CD4-positive, alpha-beta T cell treated with Interleukin-15 for 1 hour (primary cell): Measurements from ENCODE around the gene GOLGA6D.
"Not testable (repeated sequence)": the region's sequence is repeated elsewhere in the genome, so short reads cannot be mapped to it uniquely, and the experiment has no call there.

Source experiments
- DNase-seq: peaks from one replicate; pipeline ENCODE4 v3.0.0-alpha.2; 2020

The GOLGA6D gene

DNA sequence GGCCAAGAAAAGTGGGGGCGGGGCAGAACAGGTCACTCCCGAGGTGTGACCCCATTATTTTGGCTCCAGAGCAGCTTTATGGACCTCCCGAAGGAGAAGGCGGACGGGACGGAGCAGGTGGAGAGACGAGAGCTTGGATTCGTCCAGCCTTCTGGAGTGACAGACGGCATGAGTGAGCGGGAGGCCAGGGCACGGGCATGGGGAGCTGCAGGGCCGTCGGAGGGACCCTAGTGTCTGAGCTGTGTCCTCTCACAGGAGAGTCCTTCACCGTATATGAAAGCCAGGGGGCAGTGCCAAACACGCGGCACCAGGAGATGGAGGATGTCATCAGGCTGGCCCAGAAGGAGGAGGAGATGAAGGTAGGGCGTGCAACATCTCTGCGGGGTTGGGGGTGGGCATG, 11.0 kb downstream of the GOLGA6D start:
- not testable (repeated sequence) for DNase-seq

GRCh38 chr15:75298541-75299310, 16.1 kb downstream of the GOLGA6D start:
- DNase-seq, result not testable (repeated sequence)

- DNase-seq, result peak; percentile 47
These were observed 16.7 kb downstream of the GOLGA6D start for GRCh38 chr15:75299311-75299688.

DNA sequence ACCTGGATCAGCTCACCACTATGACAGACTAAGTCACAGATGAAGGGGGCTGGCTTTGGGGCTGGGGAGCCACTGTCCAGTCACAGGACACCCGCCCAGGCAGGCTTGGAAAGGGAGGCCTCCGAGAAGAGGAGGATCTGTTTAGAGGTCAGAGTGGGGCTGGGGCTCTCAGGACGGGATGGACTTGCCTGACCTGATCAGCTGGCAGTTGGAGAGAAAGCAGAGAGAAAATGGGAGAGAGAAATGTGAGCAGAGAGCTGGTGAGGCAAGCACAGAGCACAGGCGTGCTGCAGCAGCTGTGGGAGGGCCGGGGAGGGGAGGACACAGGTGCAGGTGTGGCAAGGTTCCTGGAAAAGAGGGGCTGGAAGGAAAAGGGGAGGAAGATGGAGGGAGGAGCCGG, 17.4 kb downstream of the GOLGA6D start:
- not testable (repeated sequence) for DNase-seq

DNA sequence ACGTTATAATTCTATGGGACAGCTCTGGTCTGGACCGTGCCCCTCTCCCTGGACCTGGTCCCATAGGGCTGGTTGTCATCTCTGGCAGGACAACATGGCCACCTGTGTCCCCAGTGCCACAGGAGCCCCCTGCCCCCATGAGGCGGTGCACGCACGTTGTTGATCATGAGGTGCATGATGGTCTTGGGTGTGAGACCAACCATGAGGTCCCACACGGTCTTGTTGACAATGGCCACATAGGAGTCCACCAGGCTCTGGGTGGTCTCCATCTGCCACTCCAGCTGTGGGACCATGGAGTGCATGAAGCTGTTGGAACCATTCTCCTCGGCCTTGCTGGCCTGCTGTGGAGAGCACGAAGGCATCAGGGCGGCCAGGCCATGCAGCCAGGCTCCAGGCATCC, 19.7 kb downstream of the GOLGA6D start:
- no peak for DNase-seq

GRCh38 chr15:75302753-75303152, 20.1 kb downstream of the GOLGA6D start:
- DNase-seq, result not testable (repeated sequence)

DNA sequence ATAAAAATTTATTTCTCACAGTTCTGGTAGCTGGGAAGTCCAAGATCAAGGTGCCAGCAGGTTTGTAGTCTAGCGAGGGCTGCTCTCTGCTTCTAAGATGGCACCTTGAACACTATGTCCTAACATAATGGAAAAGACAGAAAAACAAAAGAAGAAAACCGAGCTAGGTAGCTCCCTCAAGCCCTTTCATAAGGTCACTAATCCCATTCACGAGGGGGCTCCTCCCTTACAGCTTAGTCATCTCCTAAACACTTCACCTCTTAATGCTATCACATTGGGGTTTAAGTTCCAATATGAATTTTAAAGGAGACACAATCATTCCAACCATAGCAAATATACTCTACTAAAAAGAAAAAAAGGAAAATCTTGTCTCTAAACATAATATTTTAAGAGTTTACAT, 23.6 kb downstream of the GOLGA6D start:
- DNase-seq, result no peak

DNA sequence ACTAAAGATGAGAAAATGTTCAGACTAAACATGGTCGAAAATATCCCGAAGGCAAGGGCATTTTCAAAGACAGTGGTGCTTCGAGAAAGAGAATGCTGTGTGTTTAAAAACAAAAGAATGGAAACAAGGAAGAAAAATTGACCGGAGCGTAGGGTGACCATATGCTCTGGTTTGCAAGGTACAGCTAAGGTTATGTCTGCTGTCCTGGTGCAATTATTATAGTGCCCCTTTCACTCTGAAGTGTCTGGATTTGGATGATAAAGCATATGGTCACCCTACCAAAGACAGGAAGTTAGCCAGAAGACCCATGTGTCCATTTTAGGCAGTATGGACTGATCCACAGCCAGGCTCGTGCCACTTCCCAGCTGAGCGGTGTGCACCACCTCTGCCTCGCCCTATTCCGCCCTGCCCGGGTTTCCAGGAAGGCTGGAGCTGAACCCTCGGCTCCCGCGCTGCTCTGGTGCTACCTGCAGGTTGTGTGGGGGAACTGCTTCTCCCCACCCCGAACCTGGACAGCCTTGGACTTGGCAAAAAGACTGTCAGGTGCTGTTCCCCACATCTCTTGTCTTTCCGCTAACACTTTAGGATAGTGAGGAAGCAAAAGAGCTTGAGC, 25.2 kb downstream of the GOLGA6D start:
- no peak for DNase-seq

GRCh38 chr15:75309711-75310110, 27.1 kb downstream of the GOLGA6D start:
- no peak for DNase-seq

- DNase-seq, result not testable (repeated sequence)
These were observed 29.9 kb downstream of the GOLGA6D start for GRCh38 chr15:75312548-75312947.

DNA sequence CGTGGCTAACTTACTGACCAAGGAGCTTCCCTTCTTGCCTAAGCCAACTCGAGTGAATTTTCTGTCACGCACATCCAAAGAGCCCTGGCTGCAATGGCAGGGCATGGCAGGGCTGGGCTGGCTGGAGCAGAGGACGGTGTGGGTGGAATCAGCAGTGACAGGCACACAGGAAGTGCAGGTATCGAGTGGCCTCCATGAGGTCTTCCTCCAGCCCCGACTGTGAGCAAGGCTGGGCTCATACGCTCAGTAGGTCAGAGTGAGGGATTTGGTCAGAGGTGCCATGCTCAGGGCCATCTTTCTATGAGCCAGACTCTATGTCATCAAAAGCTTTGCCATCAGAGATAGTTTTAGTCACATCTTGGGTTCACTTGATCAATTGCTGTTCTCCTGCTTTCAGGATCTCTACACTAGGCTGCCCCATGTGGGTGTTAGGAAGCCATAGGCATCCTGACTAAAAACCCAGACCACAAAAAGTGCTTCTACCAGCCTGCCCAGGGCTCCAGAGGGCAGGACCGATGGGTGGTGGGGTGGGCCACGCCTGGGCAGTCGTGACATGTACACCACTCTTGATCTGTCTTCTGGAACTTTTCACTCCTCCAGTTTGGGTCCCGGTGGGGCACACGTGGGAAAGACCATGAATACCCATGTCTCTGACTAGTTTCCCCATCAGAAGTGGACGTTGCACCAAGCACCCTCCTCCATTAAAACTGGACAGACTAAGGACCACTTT, 30.6 kb downstream of the GOLGA6D start:
- no peak for DNase-seq

- DNase-seq, result no peak
These were observed 32.1 kb downstream of the GOLGA6D start for GRCh38 chr15:75314552-75315290.

DNA sequence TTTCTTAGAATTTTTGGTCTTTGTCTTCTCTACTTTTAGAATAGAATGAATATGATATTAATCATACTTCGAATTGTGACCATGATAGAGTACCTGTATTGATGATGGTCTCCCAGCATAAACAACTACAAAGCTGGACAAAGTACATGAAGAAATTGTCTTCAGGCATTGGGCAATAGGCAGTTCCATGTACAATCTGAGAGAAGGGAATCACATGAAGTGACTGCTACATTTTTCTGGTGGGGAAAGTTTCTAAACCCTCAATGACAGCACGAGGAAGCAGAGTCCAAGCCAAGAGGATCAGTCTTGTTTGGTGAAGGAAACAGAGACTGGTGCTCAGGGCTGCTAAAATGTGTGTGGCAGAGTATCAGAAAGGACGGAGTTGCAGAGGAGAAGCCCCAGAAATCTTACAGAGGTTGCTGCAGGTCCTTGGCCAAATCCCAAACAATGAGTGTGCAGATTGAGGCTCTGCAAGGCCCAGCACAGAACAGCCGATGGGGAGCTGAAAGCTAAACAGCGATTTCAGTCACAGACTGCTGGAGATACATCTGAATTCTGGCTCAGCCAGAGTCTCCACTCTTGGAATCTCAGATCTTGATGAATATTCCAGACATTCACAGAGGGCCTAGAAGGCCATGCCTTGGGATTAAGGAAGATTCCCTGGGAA, 36.7 kb downstream of the GOLGA6D start:
- not testable (repeated sequence) for DNase-seq

GRCh38 chr15:75321711-75322110, 39.1 kb downstream of the GOLGA6D start:
- DNase-seq, result no peak

- DNase-seq, result no peak
These were observed 43.3 kb downstream of the GOLGA6D start for GRCh38 chr15:75325922-75326321.

DNA sequence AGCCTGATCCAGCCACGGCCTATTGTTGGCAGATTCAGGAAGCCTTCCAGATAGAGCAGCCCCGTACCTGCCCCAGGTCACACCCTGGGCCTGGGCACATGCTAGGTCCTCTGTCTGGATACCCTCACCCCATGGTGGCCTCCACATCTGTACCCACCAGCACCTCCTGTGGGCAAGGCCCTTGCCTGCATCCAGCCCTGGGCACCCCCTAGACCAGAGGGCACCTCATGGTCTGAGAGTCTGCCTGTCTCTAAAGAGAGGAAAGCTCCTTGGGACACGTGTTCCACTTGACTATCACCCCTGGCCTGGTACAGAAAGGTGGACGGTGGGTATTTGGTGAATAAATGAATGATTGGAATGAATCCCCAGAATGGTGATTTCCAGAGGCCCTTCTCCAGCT, 44.4 kb downstream of the GOLGA6D start:
- DNase-seq, result no peak

DNA sequence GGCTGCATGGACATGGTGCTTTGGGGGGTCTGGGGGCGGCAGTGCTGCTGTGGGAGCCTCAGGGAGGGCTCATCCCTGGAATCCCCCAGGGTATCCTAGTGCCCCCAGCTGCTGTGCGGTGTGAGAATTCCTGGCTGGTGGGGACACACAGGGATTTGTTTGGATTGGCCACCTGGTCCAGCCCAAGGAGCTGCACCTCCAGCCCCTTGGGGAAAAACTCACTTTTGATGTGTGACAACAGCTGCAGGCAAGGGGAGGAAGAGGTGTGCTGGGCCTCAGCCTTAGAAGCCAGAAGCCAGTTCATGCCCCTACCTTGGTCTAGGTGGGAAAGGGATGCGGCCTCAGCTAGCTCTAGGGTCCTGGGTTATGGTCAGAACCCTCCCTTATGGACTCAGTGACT, 44.9 kb downstream of the GOLGA6D start:
- DNase-seq, result no peak

DNA sequence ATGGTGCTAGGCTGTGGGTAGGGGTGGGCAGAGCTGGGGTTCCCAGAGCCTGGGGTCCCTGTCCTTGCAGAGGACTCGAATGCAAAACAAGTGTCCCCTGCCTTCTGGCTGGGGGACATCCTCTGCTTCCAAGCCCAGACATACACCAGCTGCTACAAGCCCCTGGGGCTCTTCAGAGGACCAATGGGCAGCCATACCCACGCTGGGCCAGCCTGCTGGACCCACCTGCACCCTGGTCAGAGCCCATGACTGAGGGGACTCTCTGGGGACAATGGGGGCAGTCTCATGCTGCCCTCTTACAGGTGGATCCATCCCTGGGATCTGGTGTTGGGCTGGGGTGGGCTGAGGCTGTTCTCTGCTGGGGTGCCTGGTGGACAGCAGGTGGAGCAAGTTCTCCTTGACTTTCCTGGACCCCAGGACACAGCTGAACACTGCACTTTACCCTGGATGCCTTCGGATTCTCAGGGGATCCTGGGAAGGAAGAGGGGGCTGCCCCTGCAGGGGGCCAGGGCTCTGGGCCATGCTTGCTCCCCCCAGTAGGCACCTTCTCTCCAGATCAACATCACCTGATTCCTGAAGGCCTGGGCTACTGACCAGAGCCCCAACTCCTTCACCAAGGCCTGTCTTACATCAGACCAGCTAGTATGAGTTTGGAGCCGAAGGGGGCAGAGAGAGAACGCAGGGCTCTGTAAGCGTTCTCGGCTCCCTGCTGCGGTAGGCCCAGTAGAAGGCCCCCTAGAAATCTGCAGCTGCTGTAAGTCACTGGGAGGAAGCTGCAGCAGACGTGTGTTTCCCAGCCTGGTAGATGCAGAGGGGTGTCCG, 46.1 kb downstream of the GOLGA6D start:
- DNase-seq, result no peak

- DNase-seq, result no peak
These were observed 46.9 kb downstream of the GOLGA6D start for GRCh38 chr15:75329571-75329970.

GRCh38 chr15:75332093-75332492, 49.5 kb downstream of the GOLGA6D start:
- not testable (repeated sequence) for DNase-seq

- not testable (repeated sequence) for DNase-seq
These were observed 51.2 kb downstream of the GOLGA6D start for GRCh38 chr15:75333654-75334419.
